KMS-11 (cell line): ENCODE data around the gene C19orf33.

ENCODE experiments used
- H2AFZ ChIP-seq: fragments of 200-600 bp; sonication (generic); 2 replicates; pipeline ENCODE4 v1.6.1; 2016; ENCODE audit warnings: antibody characterized with exemption, mixed run types, low read depth
- H3K27ac ChIP-seq: fragments of 200-600 bp; sonication (generic); 2 replicates; pipeline ENCODE4 v1.6.1; 2016; ENCODE audit warnings: mild to moderate bottlenecking, mixed run types
- H3K27me3 ChIP-seq: fragments of 200-600 bp; sonication (generic); 2 replicates; pipeline ENCODE4 v1.6.1; 2017; ENCODE audit warnings: mild to moderate bottlenecking, low read depth, mixed run types, moderate library complexity; ENCODE audit not compliant: insufficient read depth
- H3K36me3 ChIP-seq: fragments of 200-600 bp; sonication (generic); 2 replicates; pipeline ENCODE4 v1.6.1; 2017; ENCODE audit warnings: mild to moderate bottlenecking, mixed run types; ENCODE audit not compliant: insufficient read depth
- H3K4me1 ChIP-seq: fragments of 200-600 bp; sonication (generic); 2 replicates; pipeline ENCODE4 v1.6.1; 2016; ENCODE audit warnings: mild to moderate bottlenecking, low read depth, mixed run types; ENCODE audit not compliant: poor library complexity, severe bottlenecking
- H3K4me2 ChIP-seq: fragments of 200-600 bp; sonication (generic); 2 replicates; pipeline ENCODE4 v1.7.0; 2016; ENCODE audit warnings: mild to moderate bottlenecking, mixed run types
- H3K4me3 ChIP-seq: fragments of 200-600 bp; sonication (generic); IDR thresholded peaks from 2 replicates; pipeline ENCODE4 v1.6.1; 2017; ENCODE audit warnings: low read depth, low read length, mixed read lengths; ENCODE audit not compliant: insufficient read depth
- H3K79me2 ChIP-seq: fragments of 200-600 bp; sonication (generic); 2 replicates; pipeline ENCODE4 v1.6.1; 2016; ENCODE audit warnings: low read depth, mixed run types; ENCODE audit not compliant: insufficient read depth
- H3K9ac ChIP-seq: fragments of 200-600 bp; sonication (generic); 2 replicates; pipeline ENCODE4 v1.6.1; 2016; ENCODE audit warnings: mild to moderate bottlenecking, mixed run types
- H4K20me1 ChIP-seq: fragments of 200-600 bp; sonication (generic); 2 replicates; pipeline ENCODE4 v1.6.1; 2016; ENCODE audit warnings: mild to moderate bottlenecking, mixed run types; ENCODE audit not compliant: insufficient read depth
- CTCF ChIP-seq: fragments of 200-600 bp; sonication (generic); conservative IDR thresholded peaks from 2 replicates; pipeline ENCODE4 v1.6.1; 2017; ENCODE audit warnings: low read depth, mild to moderate bottlenecking, antibody characterized with exemption, low read length, moderate library complexity, mixed read lengths

C19orf33 gene

GRCh38 chr19:38308006-38308766 lies 4.1 kb downstream of the C19orf33 start:
- no peak overlapping the region for H2AFZ ChIP-seq
- no peaks in the 10 kb centered on the region for H3K27me3 ChIP-seq
- no peaks in the 10 kb centered on the region for H4K20me1 ChIP-seq
- no peak overlapping the region for H3K4me2 ChIP-seq
- no peak overlapping the region for H3K4me3 ChIP-seq
- no peak overlapping the region for H3K27ac ChIP-seq
- H3K79me2 ChIP-seq, result no peaks in the 10 kb centered on the region
- no peak overlapping the region for H3K9ac ChIP-seq
- TF ChIP-seq CTCF, result no peak
- no peaks in the 10 kb centered on the region for H3K4me1 ChIP-seq
- no peaks in the 10 kb centered on the region for H3K36me3 ChIP-seq

- no peak for TF ChIP-seq CTCF
- no peaks in the 10 kb centered on the region for H4K20me1 ChIP-seq
- no peaks in the 10 kb centered on the region for H3K27me3 ChIP-seq
- no peak overlapping the region for H3K27ac ChIP-seq
- H3K4me2 ChIP-seq, result no peak overlapping the region
- H3K9ac ChIP-seq, result no peak overlapping the region
- no peaks in the 10 kb centered on the region for H3K36me3 ChIP-seq
- H3K4me3 ChIP-seq, result no peak overlapping the region
- H3K79me2 ChIP-seq, result no peaks in the 10 kb centered on the region
- no peak overlapping the region for H2AFZ ChIP-seq
- no peaks in the 10 kb centered on the region for H3K4me1 ChIP-seq
Measured at GRCh38 chr19:38308926-38309614, 5.0 kb downstream of the C19orf33 start.

- no peak for TF ChIP-seq CTCF
- no peaks in the 10 kb centered on the region for H3K36me3 ChIP-seq
- H3K9ac ChIP-seq, result no peak overlapping the region
- H3K27ac ChIP-seq, result no peak overlapping the region
- no peak overlapping the region for H3K4me3 ChIP-seq
- H2AFZ ChIP-seq, result no peak overlapping the region
- H3K4me2 ChIP-seq, result no peak overlapping the region
- H3K4me1 ChIP-seq, result no peaks in the 10 kb centered on the region
- no peaks in the 10 kb centered on the region for H3K27me3 ChIP-seq
- no peaks in the 10 kb centered on the region for H4K20me1 ChIP-seq
- H3K79me2 ChIP-seq, result no peaks in the 10 kb centered on the region
Measured at GRCh38 chr19:38309615-38310278, 5.7 kb downstream of the C19orf33 start.

- Histone ChIP-seq H3K27ac (no peak overlapping the region), H3K4me1 (no peaks in the 10 kb centered on the region), H4K20me1 (no peaks in the 10 kb centered on the region), H3K4me2 (no peak overlapping the region), H3K79me2 (no peaks in the 10 kb centered on the region), H3K27me3 (no peaks in the 10 kb centered on the region), H3K9ac (no peak overlapping the region), H2AFZ (no peak overlapping the region), H3K36me3 (no peaks in the 10 kb centered on the region), H3K4me3 (no peak overlapping the region)
- TF ChIP-seq CTCF, result no peak
Measured at GRCh38 chr19:38310279-38310670, 6.2 kb downstream of the C19orf33 start.
